ENCODE data around the gene SLC1A3.

Gene SLC1A3

GRCh38 chr5:36665628-36666027 lies 59.2 kb downstream of the SLC1A3 start:
- no peaks in the 10 kb centered on the region for H3K36me3 ChIP-seq (ENCODE audit: insufficient read depth, low read length)
- H3K9ac ChIP-seq (ENCODE audit: low read depth, low read length), result no peak overlapping the region
- no peaks in the 10 kb centered on the region for H3K9me3 ChIP-seq (ENCODE audit: control insufficient read depth, insufficient read depth, low read length)
- peaks cover 10% of the 10 kb centered on the region for H3K4me1 ChIP-seq (ENCODE audit: insufficient read depth, low read length)

GRCh38 chr5:36666274-36666673 lies 59.9 kb downstream of the SLC1A3 start:
- Histone ChIP-seq H3K36me3 (ENCODE audit: insufficient read depth, low read length) (no peaks in the 10 kb centered on the region), H3K4me1 (ENCODE audit: insufficient read depth, low read length) (peaks cover 9% of the 10 kb centered on the region), H3K9ac (ENCODE audit: low read depth, low read length) (no peak overlapping the region), H3K9me3 (ENCODE audit: control insufficient read depth, insufficient read depth, low read length) (no peaks in the 10 kb centered on the region)

GRCh38 chr5:36666986-36667385 lies 60.6 kb downstream of the SLC1A3 start:
- Histone ChIP-seq H3K9me3 (ENCODE audit: control insufficient read depth, insufficient read depth, low read length) (no peaks in the 10 kb centered on the region), H3K9ac (ENCODE audit: low read depth, low read length) (no peak overlapping the region), H3K4me1 (ENCODE audit: insufficient read depth, low read length) (peaks cover 9% of the 10 kb centered on the region), H3K36me3 (ENCODE audit: insufficient read depth, low read length) (no peaks in the 10 kb centered on the region)

GRCh38 chr5:36667824-36668223 lies 61.4 kb downstream of the SLC1A3 start:
- no peaks in the 10 kb centered on the region for H3K9me3 ChIP-seq (ENCODE audit: control insufficient read depth, insufficient read depth, low read length)
- H3K4me1 ChIP-seq (ENCODE audit: insufficient read depth, low read length), result peaks cover 9% of the 10 kb centered on the region
- H3K9ac ChIP-seq (ENCODE audit: low read depth, low read length), result no peak overlapping the region
- H3K36me3 ChIP-seq (ENCODE audit: insufficient read depth, low read length), result no peaks in the 10 kb centered on the region

- Histone ChIP-seq H3K36me3 (ENCODE audit: insufficient read depth, low read length) (no peaks in the 10 kb centered on the region), H3K9me3 (ENCODE audit: control insufficient read depth, insufficient read depth, low read length) (no peaks in the 10 kb centered on the region), H3K4me1 (ENCODE audit: insufficient read depth, low read length) (peaks cover 9% of the 10 kb centered on the region), H3K9ac (ENCODE audit: low read depth, low read length) (no peak overlapping the region)
These were observed 62.7 kb downstream of the SLC1A3 start for GRCh38 chr5:36669015-36669651.

GRCh38 chr5:36670548-36670947 lies 64.1 kb downstream of the SLC1A3 start:
- Histone ChIP-seq H3K9me3 (ENCODE audit: control insufficient read depth, insufficient read depth, low read length) (no peaks in the 10 kb centered on the region), H3K4me1 (ENCODE audit: insufficient read depth, low read length) (peaks cover 2% of the 10 kb centered on the region), H3K9ac (ENCODE audit: low read depth, low read length) (no peak overlapping the region), H3K36me3 (ENCODE audit: insufficient read depth, low read length) (no peaks in the 10 kb centered on the region; the same call in 1 of the 2 replicates)

- Histone ChIP-seq H3K4me1 (ENCODE audit: insufficient read depth, low read length) (no peaks in the 10 kb centered on the region), H3K9me3 (ENCODE audit: control insufficient read depth, insufficient read depth, low read length) (no peaks in the 10 kb centered on the region), H3K36me3 (ENCODE audit: insufficient read depth, low read length) (no peaks in the 10 kb centered on the region; the same call in 1 of the 2 replicates), H3K9ac (ENCODE audit: low read depth, low read length) (no peak overlapping the region)
These were observed 68.9 kb downstream of the SLC1A3 start for GRCh38 chr5:36675282-36675681.

- Histone ChIP-seq H3K36me3 (ENCODE audit: insufficient read depth, low read length) (no peaks in the 10 kb centered on the region; the same call in 1 of the 2 replicates), H3K9ac (ENCODE audit: low read depth, low read length) (no peak overlapping the region), H3K9me3 (ENCODE audit: control insufficient read depth, insufficient read depth, low read length) (no peaks in the 10 kb centered on the region), H3K4me1 (ENCODE audit: insufficient read depth, low read length) (no peaks in the 10 kb centered on the region)
These were observed 73.0 kb downstream of the SLC1A3 start for GRCh38 chr5:36679221-36679989.

GRCh38 chr5:36680066-36680465 lies 73.7 kb downstream of the SLC1A3 start:
- Histone ChIP-seq H3K9me3 (ENCODE audit: control insufficient read depth, insufficient read depth, low read length) (no peaks in the 10 kb centered on the region), H3K4me1 (ENCODE audit: insufficient read depth, low read length) (no peaks in the 10 kb centered on the region), H3K36me3 (ENCODE audit: insufficient read depth, low read length) (no peaks in the 10 kb centered on the region; the same call in 1 of the 2 replicates), H3K9ac (ENCODE audit: low read depth, low read length) (no peak overlapping the region)

GRCh38 chr5:36681711-36682110 lies 75.3 kb downstream of the SLC1A3 start:
- H3K9ac ChIP-seq (ENCODE audit: low read depth, low read length), result no peak overlapping the region
- H3K36me3 ChIP-seq (ENCODE audit: insufficient read depth, low read length), result no peaks in the 10 kb centered on the region
- no peaks in the 10 kb centered on the region for H3K4me1 ChIP-seq (ENCODE audit: insufficient read depth, low read length)
- no peaks in the 10 kb centered on the region for H3K9me3 ChIP-seq (ENCODE audit: control insufficient read depth, insufficient read depth, low read length)

GRCh38 chr5:36682499-36682898 lies 76.1 kb downstream of the SLC1A3 start:
- Histone ChIP-seq H3K9me3 (ENCODE audit: control insufficient read depth, insufficient read depth, low read length) (no peaks in the 10 kb centered on the region), H3K4me1 (ENCODE audit: insufficient read depth, low read length) (no peaks in the 10 kb centered on the region), H3K9ac (ENCODE audit: low read depth, low read length) (no peak overlapping the region), H3K36me3 (ENCODE audit: insufficient read depth, low read length) (0 out of 2 replicates have a peak, but pooled peaks cover 2% of the 10 kb centered on the region)

- Histone ChIP-seq H3K36me3 (ENCODE audit: insufficient read depth, low read length) (0 out of 2 replicates have a peak, but pooled peaks cover 2% of the 10 kb centered on the region), H3K4me1 (ENCODE audit: insufficient read depth, low read length) (peaks cover under 1% of the 10 kb centered on the region; the same call in 1 of the 2 replicates), H3K9ac (ENCODE audit: low read depth, low read length) (no peak overlapping the region), H3K9me3 (ENCODE audit: control insufficient read depth, insufficient read depth, low read length) (no peaks in the 10 kb centered on the region)
These were observed 77.5 kb downstream of the SLC1A3 start for GRCh38 chr5:36683821-36684434.

GRCh38 chr5:36685631-36686288 lies 79.4 kb downstream of the SLC1A3 start:
- no peak overlapping the region for H3K9ac ChIP-seq (ENCODE audit: low read depth, low read length)
- H3K4me1 ChIP-seq (ENCODE audit: insufficient read depth, low read length), result peaks cover 6% of the 10 kb centered on the region; the same call in 1 of the 2 replicates
- no peaks in the 10 kb centered on the region for H3K9me3 ChIP-seq (ENCODE audit: control insufficient read depth, insufficient read depth, low read length)
- H3K36me3 ChIP-seq (ENCODE audit: insufficient read depth, low read length), result 0 out of 2 replicates have a peak, but pooled peaks cover 2% of the 10 kb centered on the region

- 0 out of 2 replicates have a peak, but pooled peaks cover 2% of the 10 kb centered on the region for H3K36me3 ChIP-seq (ENCODE audit: insufficient read depth, low read length)
- no peaks in the 10 kb centered on the region for H3K9me3 ChIP-seq (ENCODE audit: control insufficient read depth, insufficient read depth, low read length)
- no peak overlapping the region for H3K9ac ChIP-seq (ENCODE audit: low read depth, low read length)
- H3K4me1 ChIP-seq (ENCODE audit: insufficient read depth, low read length), result peaks cover 8% of the 10 kb centered on the region; the same call in 1 of the 2 replicates
These were observed 80.5 kb downstream of the SLC1A3 start for GRCh38 chr5:36686881-36687280.

All from ES-I3 (cell line).